HepG2 (cell line): ENCODE data around the gene ZFAND2B. TPM values are rescaled to one million over a fixed set of nuclear protein-coding genes. Genes with fewer than 3 reads are reported as not detected.
A peak's percentile ranks its signal among the peaks of the same experiment; 100 is the strongest.

ENCODE experiments used
- CBFB ChIP-seq: sonication (generic); formaldehyde crosslinking; IDR thresholded peaks from 2 replicates; pipeline ENCODE4 v1.4.0; 2020; ENCODE audit warnings: missing genetic modification reagents
- ELF1 ChIP-seq: sonication (generic); formaldehyde crosslinking; IDR thresholded peaks from 2 replicates; pipeline ENCODE4 v1.4.0; 2020; ENCODE audit warnings: missing genetic modification reagents
- FOXJ3 ChIP-seq: sonication (generic); formaldehyde crosslinking; IDR thresholded peaks from 2 replicates; pipeline ENCODE4 v1.4.0; 2020; ENCODE audit warnings: missing genetic modification reagents, mild to moderate bottlenecking, borderline replicate concordance
- HMG20A ChIP-seq: IDR thresholded peaks from 2 replicates; pipeline ENCODE4 v1.6.1; 2016; ENCODE audit warnings: borderline replicate concordance
- HMGXB3 ChIP-seq: sonication (generic); formaldehyde crosslinking; IDR thresholded peaks from 2 replicates; pipeline ENCODE4 v1.4.0; 2020; ENCODE audit warnings: missing genetic modification reagents, borderline replicate concordance
- MED13 ChIP-seq: sonication (generic); formaldehyde crosslinking; IDR thresholded peaks from 2 replicates; pipeline ENCODE4 v1.5.0; 2020; ENCODE audit warnings: missing genetic modification reagents
- MLXIP ChIP-seq: sonication (generic); formaldehyde crosslinking; IDR thresholded peaks from 2 replicates; pipeline ENCODE4 v1.9.0; 2021; ENCODE audit warnings: missing genetic modification reagents, borderline replicate concordance
- SATB2 ChIP-seq: sonication (generic); formaldehyde crosslinking; IDR thresholded peaks from 2 replicates; pipeline ENCODE4 v1.5.0; 2020; ENCODE audit warnings: missing genetic modification reagents
- SKI ChIP-seq: fragments of 450-650 bp; IDR thresholded peaks from one replicate; pipeline ENCODE4 v1.6.1; 2018; ENCODE audit warnings: mild to moderate bottlenecking; ENCODE audit not compliant: partially characterized antibody
- ZFYVE20 ChIP-seq: sonication (generic); formaldehyde crosslinking; IDR thresholded peaks from 2 replicates; pipeline ENCODE4 v1.8.0; 2023; ENCODE audit warnings: low read depth, mild to moderate bottlenecking, moderate library complexity, missing genetic modification reagents, borderline replicate concordance
- ZNF142 ChIP-seq: sonication (generic); formaldehyde crosslinking; IDR thresholded peaks from 2 replicates; pipeline ENCODE4 v1.4.0; 2020; ENCODE audit warnings: missing genetic modification reagents
- ZNF256 ChIP-seq: sonication (generic); formaldehyde crosslinking; conservative IDR thresholded peaks from 2 replicates; pipeline ENCODE4 v1.4.0; 2020; ENCODE audit warnings: missing genetic modification reagents
- ZNF460 ChIP-seq: sonication (generic); formaldehyde crosslinking; IDR thresholded peaks from 2 replicates; pipeline ENCODE4 v1.5.1; 2020; ENCODE audit warnings: missing genetic modification reagents, mild to moderate bottlenecking, borderline replicate concordance
- ZNF546 ChIP-seq: sonication (generic); formaldehyde crosslinking; conservative IDR thresholded peaks from 2 replicates; pipeline ENCODE4 v1.8.1; 2023; ENCODE audit warnings: mild to moderate bottlenecking, missing genetic modification reagents
- ZNF615 ChIP-seq: sonication (generic); formaldehyde crosslinking; IDR thresholded peaks from 2 replicates; pipeline ENCODE4 v1.5.0; 2020; ENCODE audit warnings: mild to moderate bottlenecking, missing genetic modification reagents, borderline replicate concordance
- polyA plus RNA-seq, 8 experiments: library from polyadenylated mRNA; depleted of rRNA in 3 of 8; stranded (reverse) in 7 of 8; unstranded in 1 of 8; fragments of >200 nt; fragmentation: Illumina TruSeq in 4 of 8; extraction: Trizol in 4 of 8; gene quantifications; 2 replicates each; pipeline versions ENCODE4 v1.2.1 to v1.2.3, GENCODE V29; 2011 to 2016; ENCODE audit warnings: low read depth in 4 of 8, missing spikeins in 1 of 8, mixed read lengths in 1 of 8; ENCODE audit not compliant: insufficient read depth in 1 of 8
- total RNA-seq, 5 experiments: library from RNA; depleted of rRNA; stranded (reverse); fragments of >200 nt; fragmentation: Illumina TruSeq; extraction: Trizol; gene quantifications; 2 replicates each; pipeline ENCODE4 v1.2.3, GENCODE V29; 2016; ENCODE audit warnings: low read depth in 1 of 5

Gene ZFAND2B
- total and polyA plus RNA-seq, 2 of the 13 experiments (the other 11 are each of a cell fraction or from before 2014, with no cell fraction given), result 53.3 to 115 TPM

GRCh38 chr2:219160186-219161017 lies 46.2 kb upstream of the ZFAND2B start, which contains the start of gene NHEJ1 (continued):
- TF ChIP-seq CBFB (peak; percentile 72), MLXIP (CRISPR knock-in tag) (no peak), ZNF546 (CRISPR knock-in tag) (no peak), HMG20A (no peak), ZNF615 (CRISPR knock-in tag) (no peak), SATB2 (CRISPR knock-in tag) (0 out of 2 replicates have a peak, but pooled peaks have one; percentile 19), ELF1 (peak; percentile 61), ZNF142 (CRISPR knock-in tag) (peak; percentile 84), MED13 (CRISPR knock-in tag) (peak; percentile 87), ZFYVE20 (peak; percentile 82; the same call in 1 of the 2 replicates), SKI (no peak), ZNF256 (CRISPR knock-in tag) (peak; percentile 51; the same call in 1 of the 2 replicates), ZNF460 (CRISPR knock-in tag) (no peak), FOXJ3 (CRISPR knock-in tag) (0 out of 2 replicates have a peak, but pooled peaks have one; percentile 13), HMGXB3 (CRISPR knock-in tag) (peak; percentile 86)
